Measurements from ENCODE around the gene TBC1D24.
"Not testable (repeated sequence)": the region's sequence is repeated elsewhere in the genome, so short reads cannot be mapped to it uniquely, and the experiment has no call there.

The TBC1D24 gene

GRCh38 chr16:2532494-2533141 is 57.7 kb downstream of the TBC1D24 start:
- DNase-seq (ENCODE audit: low spot score): peak; percentile 72

- DNase-seq (ENCODE audit: low spot score): peak; percentile 28
Measured at GRCh38 chr16:2533142-2533755, 58.3 kb downstream of the TBC1D24 start.

- DNase-seq (ENCODE audit: low spot score): no peak
Measured at GRCh38 chr16:2533912-2534311, 59.0 kb downstream of the TBC1D24 start.

- not testable (repeated sequence) for DNase-seq (ENCODE audit: low spot score)
Measured at GRCh38 chr16:2534335-2534734, 59.4 kb downstream of the TBC1D24 start.

GRCh38 chr16:2535625-2536013 is 60.7 kb downstream of the TBC1D24 start:
- no peak for DNase-seq (ENCODE audit: low spot score)

GRCh38 chr16:2537451-2538379 is 62.8 kb downstream of the TBC1D24 start, which contains the start of gene PDPK1:
PDPK1 (plus strand) TSS chr16:2538021; CDS start chr16:2538113, 92 bp downstream.
- peak; percentile 94 for DNase-seq (ENCODE audit: low spot score)

- DNase-seq (ENCODE audit: low spot score): peak; percentile 15
Measured at GRCh38 chr16:2539192-2539844, 64.4 kb downstream of the TBC1D24 start.

- DNase-seq (ENCODE audit: low spot score): peak; percentile 39
Measured at GRCh38 chr16:2539845-2540458, 65.0 kb downstream of the TBC1D24 start.

GRCh38 chr16:2540912-2541311 is 66.0 kb downstream of the TBC1D24 start:
- DNase-seq (ENCODE audit: low spot score): not testable (repeated sequence)

- not testable (repeated sequence) for DNase-seq (ENCODE audit: low spot score)
Measured at GRCh38 chr16:2541409-2541808, 66.5 kb downstream of the TBC1D24 start.

GRCh38 chr16:2543771-2544170 is 68.8 kb downstream of the TBC1D24 start:
- not testable (repeated sequence) for DNase-seq (ENCODE audit: low spot score)

GRCh38 chr16:2550283-2550878 is 75.5 kb downstream of the TBC1D24 start:
- not testable (repeated sequence) for DNase-seq (ENCODE audit: low spot score)

- not testable (repeated sequence) for DNase-seq (ENCODE audit: low spot score)
Measured at GRCh38 chr16:2551420-2551889, 76.5 kb downstream of the TBC1D24 start.

- DNase-seq (ENCODE audit: low spot score): not testable (repeated sequence)
Measured at GRCh38 chr16:2554709-2555425, 79.9 kb downstream of the TBC1D24 start.

Measured in hematopoietic multipotent progenitor cell treated with erythropoietin and hydrocortisone succinate and interleukin-3 and kit ligand, for 17 days (in vitro differentiated cells).